ENCODE results near the gene OR6Y1. TPM values are rescaled to one million over a fixed set of nuclear protein-coding genes. Genes with fewer than 3 reads are reported as not detected.

Gene OR6Y1
- not detected in 2 replicates for total RNA-seq

DNA sequence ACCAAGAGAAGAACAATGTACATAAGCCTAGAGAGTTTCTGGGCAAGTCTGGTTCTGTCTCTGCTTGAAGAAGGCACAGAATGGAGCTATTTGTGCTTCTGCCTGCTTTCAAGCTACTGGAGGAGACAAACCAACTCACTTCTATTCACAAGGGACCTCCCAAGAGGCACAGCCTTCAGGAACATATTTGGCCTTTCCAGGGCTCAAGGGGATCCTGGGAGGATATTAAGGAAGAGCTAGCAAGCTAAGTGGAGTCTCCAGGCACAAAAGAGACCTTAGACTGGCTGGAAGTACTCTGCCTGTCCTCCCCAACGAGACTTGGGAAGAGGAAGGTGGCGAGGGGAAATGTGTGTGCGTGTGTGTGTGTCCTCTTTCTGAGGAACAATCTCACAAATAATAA is at the start of gene OR6Y1:
OR6Y1 (minus strand) TSS at position 54 of the 400 bp plus-strand sequence. CDS start 6,300 bp downstream, outside the sequence.

DNA sequence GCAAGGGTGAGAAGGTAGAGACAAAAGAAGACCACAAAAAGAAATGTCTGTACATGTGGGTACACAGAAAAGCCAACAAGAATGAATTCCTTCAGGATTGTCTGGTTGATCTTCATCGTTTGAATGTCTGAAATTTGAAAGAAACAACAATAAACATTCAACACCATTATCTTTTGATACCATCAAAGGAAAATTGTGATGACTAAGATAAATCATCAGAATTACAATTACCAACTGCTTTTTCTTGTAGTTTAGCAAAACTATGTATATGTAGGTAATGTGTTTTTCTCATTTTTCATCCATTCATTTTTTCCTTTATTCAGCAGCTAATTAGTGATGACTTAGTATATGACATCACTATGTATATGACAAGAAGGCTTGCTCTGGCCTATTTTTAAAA is 25.5 kb upstream of the OR6Y1 start, which contains the start of gene OR10X1:
OR10X1 (minus strand) TSS at position 167 of the 400 bp plus-strand sequence; CDS start at position 167, 0 bp downstream.

DNA sequence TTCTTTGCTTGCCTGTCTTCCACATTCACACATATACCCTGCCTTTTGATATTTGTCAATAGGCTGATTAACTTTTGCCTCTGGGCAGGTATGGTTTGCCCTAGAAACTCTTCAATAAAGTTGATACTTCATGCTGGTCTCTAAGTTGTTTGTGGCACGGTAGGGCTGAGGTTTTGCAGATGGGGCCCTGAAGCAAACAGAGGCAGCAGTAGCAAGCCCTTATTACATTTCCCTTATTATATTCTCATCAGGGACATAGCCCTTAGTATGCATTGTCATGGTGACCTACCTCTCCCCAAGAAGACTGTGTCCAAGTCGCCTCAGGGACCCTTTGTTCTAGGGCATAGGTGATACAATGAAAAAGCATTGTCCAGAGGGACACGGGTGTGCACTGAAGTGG is 16.3 kb upstream of the OR6Y1 start, which contains the start of gene OR6P1:
OR6P1 (minus strand) TSS at position 101 of the 400 bp plus-strand sequence. CDS start 6,976 bp downstream, outside the sequence.

Other genes with a start within 250 kb of the OR6Y1 start
- not detected in 2 replicates for gene CD1B, start 222.9 kb downstream of the OR6Y1 start, total RNA-seq
- not detected in 2 replicates for gene CD1E, start 200.5 kb downstream of the OR6Y1 start, total RNA-seq
- not detected in 2 replicates for gene OR10T2, start 154.9 kb downstream of the OR6Y1 start, total RNA-seq
- gene OR10K2, start 128.2 kb downstream of the OR6Y1 start, total RNA-seq, result not detected in 2 replicates
- gene OR10K1, start 92.6 kb downstream of the OR6Y1 start, total RNA-seq, result not detected in 2 replicates
- gene OR10R2, start 82.2 kb downstream of the OR6Y1 start, total RNA-seq, result not detected in 2 replicates
- gene OR6P1, start 16.2 kb upstream of the OR6Y1 start, total RNA-seq, result not detected in 2 replicates
- not detected in 2 replicates for gene OR10X1, start 25.5 kb upstream of the OR6Y1 start, total RNA-seq
- gene OR10Z1, start 50.9 kb upstream of the OR6Y1 start, total RNA-seq, result not detected in 2 replicates
- not detected in 2 replicates for gene SPTA1, start 132.3 kb upstream of the OR6Y1 start, total RNA-seq
- not detected in 2 replicates for gene OR6K2, start 146.2 kb upstream of the OR6Y1 start, total RNA-seq
- not detected in 2 replicates for gene OR6K3, start 166.3 kb upstream of the OR6Y1 start, total RNA-seq
- not detected in 2 replicates for gene OR6K6, start 200.3 kb upstream of the OR6Y1 start, total RNA-seq
- gene OR6N1, start 217.8 kb upstream of the OR6Y1 start, total RNA-seq, result not detected in 2 replicates
- gene OR6N2, start 226.8 kb upstream of the OR6Y1 start, total RNA-seq, result not detected in 2 replicates